Embryonic facial prominence (tissue), 1 donor: ENCODE results near the gene MYLK.

Experiments
- DNase-seq: peaks from one replicate; pipeline ENCODE4 v3.0.0-alpha.2; 2016; ENCODE audit errors: extremely low spot score

The MYLK gene

GRCh38 chr3:123819949-123820348 lies 64.2 kb downstream of the MYLK start:
- DNase-seq = no peak

GRCh38 chr3:123818921-123819429 lies 65.2 kb downstream of the MYLK start:
- DNase-seq = no peak

GRCh38 chr3:123818324-123818920 lies 65.7 kb downstream of the MYLK start:
- no peak for DNase-seq

GRCh38 chr3:123817413-123817812 lies 66.7 kb downstream of the MYLK start:
- no peak for DNase-seq

- DNase-seq = no peak
Observed at GRCh38 chr3:123816673-123817207, 67.4 kb downstream of the MYLK start.

GRCh38 chr3:123815981-123816380 lies 68.2 kb downstream of the MYLK start:
- no peak for DNase-seq

- DNase-seq = no peak
Observed at GRCh38 chr3:123813876-123814275, 70.3 kb downstream of the MYLK start.

GRCh38 chr3:123809597-123809996 lies 74.5 kb downstream of the MYLK start:
- DNase-seq = no peak

GRCh38 chr3:123808812-123809211 lies 75.3 kb downstream of the MYLK start:
- no peak for DNase-seq

GRCh38 chr3:123807820-123808219 lies 76.3 kb downstream of the MYLK start:
- no peak for DNase-seq

- no peak for DNase-seq
Observed at GRCh38 chr3:123805504-123805903, 78.6 kb downstream of the MYLK start.

GRCh38 chr3:123805101-123805500 lies 79.0 kb downstream of the MYLK start:
- no peak for DNase-seq

- no peak for DNase-seq
Observed at GRCh38 chr3:123804676-123805075, 79.5 kb downstream of the MYLK start.

- DNase-seq = no peak
Observed at GRCh38 chr3:123803521-123803920, 80.6 kb downstream of the MYLK start.

GRCh38 chr3:123802007-123802625 lies 82.0 kb downstream of the MYLK start:
- DNase-seq = no peak

- no peak for DNase-seq
Observed at GRCh38 chr3:123801474-123801873, 82.7 kb downstream of the MYLK start.

- DNase-seq = no peak
Observed at GRCh38 chr3:123800362-123800682, 83.8 kb downstream of the MYLK start.

- no peak for DNase-seq
Observed at GRCh38 chr3:123799544-123800361, 84.4 kb downstream of the MYLK start.

- no peak for DNase-seq
Observed at GRCh38 chr3:123798550-123798949, 85.6 kb downstream of the MYLK start.

GRCh38 chr3:123795471-123796251 lies 88.5 kb downstream of the MYLK start:
- no peak for DNase-seq

- DNase-seq = no peak
Observed at GRCh38 chr3:123793425-123793824, 90.7 kb downstream of the MYLK start.
